Thymus (tissue), 11 donors: Measurements from ENCODE around the gene ICA1L. TPM values are rescaled to one million over a fixed set of nuclear protein-coding genes. Genes with fewer than 3 reads are reported as not detected.

Experiments used
- DNase-seq, 9 donors: peaks; one replicate each; pipeline ENCODE4 v3.0.0-alpha.2; 2013; ENCODE audit warnings: low spot score in 9 of 9, low read depth in 6 of 9, missing footprints in 1 of 9
- H3K27ac ChIP-seq, 2 donors: one replicate each; pipeline ENCODE4 v1.5.1; 2013; ENCODE audit warnings: control low read depth in 1 of 2, low read depth in 1 of 2, low read length in 1 of 2, mild to moderate bottlenecking in 1 of 2, moderate library complexity in 1 of 2
- H3K27me3 ChIP-seq, 2 donors: one replicate each; pipeline ENCODE4 v1.5.1; 2013; ENCODE audit warnings: low read length in 1 of 2; ENCODE audit not compliant: control insufficient read depth in 2 of 2, insufficient read depth in 1 of 2
- H3K36me3 ChIP-seq, 2 donors: one replicate each; pipeline ENCODE4 v1.5.1; 2013; ENCODE audit warnings: low read length in 1 of 2, mild to moderate bottlenecking in 1 of 2, moderate library complexity in 1 of 2; ENCODE audit not compliant: control insufficient read depth in 2 of 2, insufficient read depth in 2 of 2
- H3K4me1 ChIP-seq, 2 donors: one replicate each; pipeline ENCODE4 v1.5.1; 2013; ENCODE audit warnings: low read length in 2 of 2; ENCODE audit not compliant: control insufficient read depth in 2 of 2, insufficient read depth in 2 of 2
- H3K4me3 ChIP-seq, 2 donors: one replicate each; pipeline ENCODE4 v1.5.1; 2013; ENCODE audit warnings: low read length in 2 of 2, control low read depth in 1 of 2, mild to moderate bottlenecking in 1 of 2
- H3K9me3 ChIP-seq, 2 donors: one replicate each; pipeline ENCODE4 v1.5.1; 2013; ENCODE audit warnings: low read length in 1 of 2, mild to moderate bottlenecking in 1 of 2; ENCODE audit not compliant: control insufficient read depth in 2 of 2, insufficient read depth in 1 of 2
- WGBS: extraction: QIAGEN DNeasy Blood & Tissue Kit; methylation state at CpG from one replicate; pipeline ENCODE4 v1.1.7; 2013; 5-methylcytosine and 5-hydroxymethylcytosine counted together
- polyA plus RNA-seq: library from polyadenylated mRNA; stranded (reverse); fragments of 200-250 nt; gene quantifications from one replicate; pipeline ENCODE4 v1.2.3, GENCODE V29; 2013
- total RNA-seq: library from RNA; stranded (reverse); fragments of 120-200 nt; gene quantifications from one replicate; pipeline ENCODE4 v1.2.4, GENCODE V29; 2013
- donor health status: healthy.

Gene ICA1L
- total and polyA plus RNA-seq, 2 donors: 2.6 to 6.1 TPM

- H3K27me3 ChIP-seq: no peaks in the 10 kb centered on the region
- no peaks in the 10 kb centered on the region for H3K4me1 ChIP-seq
- H3K27ac ChIP-seq: no peak overlapping the region
- no peak for DNase-seq
- H3K36me3 ChIP-seq: peaks cover 7 to 28% of the 10 kb centered on the region in 2 donors
- H3K4me3 ChIP-seq: no peak overlapping the region
- 93% methylated on average over 2 of the region's 2 CpGs for WGBS
- no peaks in the 10 kb centered on the region for H3K9me3 ChIP-seq
Observed at GRCh38 chr2:202778217-202778616, 93.3 kb downstream of the ICA1L start.

- no peak for DNase-seq
- peaks cover 13 to 25% of the 10 kb centered on the region in 2 donors for H3K36me3 ChIP-seq
- no peak overlapping the region for H3K27ac ChIP-seq
- H3K9me3 ChIP-seq: no peaks in the 10 kb centered on the region
- H3K4me3 ChIP-seq: no peak overlapping the region
- no peaks in the 10 kb centered on the region for H3K27me3 ChIP-seq
- no peaks in the 10 kb centered on the region for H3K4me1 ChIP-seq
- WGBS: 98% methylated on average over 37 of the region's 37 CpGs
Observed at GRCh38 chr2:202774104-202774503, 97.5 kb downstream of the ICA1L start.

- no peak for DNase-seq
- no peaks in the 10 kb centered on the region for H3K27me3 ChIP-seq
- H3K9me3 ChIP-seq: no peaks in the 10 kb centered on the region
- no peaks in the 10 kb centered on the region for H3K4me1 ChIP-seq
- H3K4me3 ChIP-seq: no peak overlapping the region
- no peak overlapping the region for H3K27ac ChIP-seq
- 98% methylated on average over 6 of the region's 6 CpGs for WGBS
- peaks cover 13 to 25% of the 10 kb centered on the region in 2 donors for H3K36me3 ChIP-seq
Observed at GRCh38 chr2:202773301-202773973, 98.1 kb downstream of the ICA1L start.

GRCh38 chr2:202771741-202772460 lies 99.7 kb downstream of the ICA1L start:
- WGBS: 97% methylated on average over 7 of the region's 7 CpGs
- Histone ChIP-seq H3K27me3 (no peaks in the 10 kb centered on the region), H3K36me3 (peaks cover 13 to 25% of the 10 kb centered on the region in 2 donors), H3K4me3 (no peak overlapping the region), H3K9me3 (no peaks in the 10 kb centered on the region), H3K27ac (no peak overlapping the region), H3K4me1 (no peaks in the 10 kb centered on the region)
- DNase-seq: no peak

GRCh38 chr2:202771336-202771735 lies 100.2 kb downstream of the ICA1L start:
- DNase-seq: no peak
- Histone ChIP-seq H3K4me3 (no peak overlapping the region), H3K4me1 (no peaks in the 10 kb centered on the region), H3K36me3 (peaks cover 13 to 25% of the 10 kb centered on the region in 2 donors), H3K27me3 (no peaks in the 10 kb centered on the region), H3K9me3 (no peaks in the 10 kb centered on the region), H3K27ac (no peak overlapping the region)
- WGBS: 100% methylated on average over 1 of the region's 1 CpG

- no peaks in the 10 kb centered on the region for H3K9me3 ChIP-seq
- H3K27ac ChIP-seq: no peak overlapping the region
- H3K4me3 ChIP-seq: no peak overlapping the region
- peaks cover 0 to 4% of the 10 kb centered on the region in 2 donors for H3K4me1 ChIP-seq
- no peak for DNase-seq
- peaks cover 17 to 28% of the 10 kb centered on the region in 2 donors for H3K36me3 ChIP-seq
- no peaks in the 10 kb centered on the region for H3K27me3 ChIP-seq
Observed at GRCh38 chr2:202769201-202769600, 102.4 kb downstream of the ICA1L start.

- peaks cover 15 to 26% of the 10 kb centered on the region in 2 donors for H3K36me3 ChIP-seq
- H3K4me3 ChIP-seq: no peak overlapping the region
- H3K4me1 ChIP-seq: peaks cover 0 to 4% of the 10 kb centered on the region in 2 donors
- no peaks in the 10 kb centered on the region for H3K27me3 ChIP-seq
- no peak for DNase-seq
- no peaks in the 10 kb centered on the region for H3K9me3 ChIP-seq
- no peak overlapping the region for H3K27ac ChIP-seq
Observed at GRCh38 chr2:202768273-202768672, 103.3 kb downstream of the ICA1L start.

GRCh38 chr2:202765436-202765835 lies 106.1 kb downstream of the ICA1L start:
- Histone ChIP-seq H3K4me3 (no peak overlapping the region), H3K9me3 (no peaks in the 10 kb centered on the region), H3K27me3 (no peaks in the 10 kb centered on the region), H3K27ac (peak overlapping the region in 1 of 2 donors; percentile 41), H3K36me3 (peaks cover 21 to 25% of the 10 kb centered on the region in 2 donors), H3K4me1 (peaks cover 0 to 4% of the 10 kb centered on the region in 2 donors)
- peak in 1 of 9 donors; percentile 15 for DNase-seq
- 93% methylated on average over 5 of the region's 5 CpGs for WGBS

- no peak for DNase-seq
Observed at GRCh38 chr2:202764991-202765390, 106.6 kb downstream of the ICA1L start.

More at GRCh38 chr2:202764991-202765390, 106.6 kb downstream of the ICA1L start:
- Histone ChIP-seq H3K4me1 (peaks cover 0 to 4% of the 10 kb centered on the region in 2 donors), H3K4me3 (no peak overlapping the region), H3K9me3 (no peaks in the 10 kb centered on the region), H3K36me3 (peaks cover 21 to 25% of the 10 kb centered on the region in 2 donors), H3K27ac (no peak overlapping the region), H3K27me3 (no peaks in the 10 kb centered on the region)
- 96% methylated on average over 3 of the region's 3 CpGs for WGBS
